Fibroblast of lung (primary cell): ENCODE results near the gene SOHLH2.

Experiments used
- EZH2 ChIP-seq: IDR thresholded peaks from 2 replicates; pipeline ENCODE4 v1.5.1; 2012; ENCODE audit warnings: low read length, control low read depth, mild to moderate bottlenecking; ENCODE audit errors: missing control alignments
- TF ChIP-seq, protein P1 (sequence below), 2 donors: IDR thresholded peaks in 1 of 2; conservative IDR thresholded peaks in 1 of 2; 1 replicate in 1 of 2; 2 replicates in 1 of 2; pipeline ENCODE4 v1.5.1; 2011 to 2012; ENCODE audit warnings: low read length in 2 of 2, control low read depth in 1 of 2, inconsistent platforms in 1 of 2, low read depth in 1 of 2, mild to moderate bottlenecking in 1 of 2

DNA sequence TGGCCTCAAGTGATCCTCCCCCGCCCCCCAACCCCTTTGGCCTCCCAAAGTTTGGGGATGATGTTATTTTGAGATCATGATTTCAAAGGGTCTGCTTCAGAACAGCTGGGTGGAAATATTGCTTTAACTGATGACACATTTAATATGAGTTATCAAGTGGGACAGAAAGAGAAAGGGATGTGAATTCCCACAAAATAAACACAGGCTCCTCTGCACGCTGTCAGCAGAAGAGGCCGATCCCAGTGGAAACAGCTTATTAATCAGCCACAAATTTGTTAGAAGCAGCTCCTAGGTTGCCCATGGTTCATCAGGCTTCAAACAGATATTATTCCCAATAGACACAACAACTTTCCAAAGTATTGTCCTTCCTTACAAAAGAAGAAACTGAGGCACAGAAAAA is 87.9 kb downstream of the SOHLH2 start:
- TF ChIP-seq, protein P1, sequence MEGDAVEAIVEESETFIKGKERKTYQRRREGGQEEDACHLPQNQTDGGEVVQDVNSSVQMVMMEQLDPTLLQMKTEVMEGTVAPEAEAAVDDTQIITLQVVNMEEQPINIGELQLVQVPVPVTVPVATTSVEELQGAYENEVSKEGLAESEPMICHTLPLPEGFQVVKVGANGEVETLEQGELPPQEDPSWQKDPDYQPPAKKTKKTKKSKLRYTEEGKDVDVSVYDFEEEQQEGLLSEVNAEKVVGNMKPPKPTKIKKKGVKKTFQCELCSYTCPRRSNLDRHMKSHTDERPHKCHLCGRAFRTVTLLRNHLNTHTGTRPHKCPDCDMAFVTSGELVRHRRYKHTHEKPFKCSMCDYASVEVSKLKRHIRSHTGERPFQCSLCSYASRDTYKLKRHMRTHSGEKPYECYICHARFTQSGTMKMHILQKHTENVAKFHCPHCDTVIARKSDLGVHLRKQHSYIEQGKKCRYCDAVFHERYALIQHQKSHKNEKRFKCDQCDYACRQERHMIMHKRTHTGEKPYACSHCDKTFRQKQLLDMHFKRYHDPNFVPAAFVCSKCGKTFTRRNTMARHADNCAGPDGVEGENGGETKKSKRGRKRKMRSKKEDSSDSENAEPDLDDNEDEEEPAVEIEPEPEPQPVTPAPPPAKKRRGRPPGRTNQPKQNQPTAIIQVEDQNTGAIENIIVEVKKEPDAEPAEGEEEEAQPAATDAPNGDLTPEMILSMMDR (conservative IDR thresholded peaks at IDR 0.05 in 1 of 2, IDR thresholded peaks at IDR 0.05 in 1 of 2; ENCODE audit: low read depth in 1 of 2, low read length in 2 of 2), result no peak
- no peak for TF ChIP-seq EZH2
